AG04449 (cell line): ENCODE results near the gene ABHD11.
A peak's percentile ranks its signal among the peaks of the same experiment; 100 is the strongest.
"Not testable (repeated sequence)": the region's sequence is repeated elsewhere in the genome, so short reads cannot be mapped to it uniquely, and the experiment has no call there.

ENCODE experiments used
- CTCF ChIA-PET: fragments of 350-600 bp; formaldehyde crosslinking; extraction: SDS; loops from one replicate; lab custom pipeline; 2021; ENCODE audit warnings: antibody characterized with exemption; lab: Yijun Ruan, JAX
- POLR2A ChIA-PET: fragments of 400-600, 350-600 bp; formaldehyde crosslinking; extraction: SDS; loops from one replicate; lab custom pipeline; 2020; ENCODE audit warnings: antibody characterized with exemption, inconsistent platforms; lab: Yijun Ruan, JAX
- DNase-seq: peaks from one replicate; pipeline ENCODE4 v3.0.0-alpha.2; 2010; ENCODE audit warnings: low read depth, low spot score
- H3K4me3 ChIP-seq: 2 replicates; pipeline ENCODE4 v1.5.1; 2011; ENCODE audit warnings: low read depth, mild to moderate bottlenecking, control low read depth, low read length
- TF ChIP-seq, protein P1 (sequence below): IDR thresholded peaks from one replicate; pipeline ENCODE4 v1.5.1; 2011; ENCODE audit warnings: mild to moderate bottlenecking, moderate library complexity, low read length, control low read depth, inconsistent platforms; ENCODE audit not compliant: insufficient read depth; ENCODE audit errors: missing control alignments

The ABHD11 gene

DNA sequence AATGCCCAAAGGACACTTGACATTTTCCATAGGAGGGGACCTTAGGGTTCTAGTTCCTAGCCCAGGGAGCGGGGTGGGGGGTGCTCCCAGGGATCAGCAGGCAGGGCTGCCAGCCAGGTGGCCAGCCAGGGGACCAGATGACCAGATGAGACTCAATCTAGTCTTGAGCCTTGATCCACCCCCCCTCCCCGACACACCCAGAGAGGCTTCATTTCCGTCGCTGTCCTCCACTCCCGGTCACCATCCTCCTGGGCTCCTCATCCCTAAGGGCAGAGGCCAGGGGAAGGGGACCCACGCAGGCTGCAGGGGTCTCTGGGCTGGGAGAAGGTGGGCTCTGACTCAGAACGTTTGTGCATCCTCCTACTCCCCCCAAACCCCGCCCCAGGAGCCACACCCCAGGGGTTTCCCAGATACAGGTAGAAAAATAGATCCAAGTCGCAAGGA, 20.1 kb downstream of the ABHD11 start:
- H3K4me3 ChIP-seq, result peak overlapping the region; percentile 75
- TF ChIP-seq, protein P1, sequence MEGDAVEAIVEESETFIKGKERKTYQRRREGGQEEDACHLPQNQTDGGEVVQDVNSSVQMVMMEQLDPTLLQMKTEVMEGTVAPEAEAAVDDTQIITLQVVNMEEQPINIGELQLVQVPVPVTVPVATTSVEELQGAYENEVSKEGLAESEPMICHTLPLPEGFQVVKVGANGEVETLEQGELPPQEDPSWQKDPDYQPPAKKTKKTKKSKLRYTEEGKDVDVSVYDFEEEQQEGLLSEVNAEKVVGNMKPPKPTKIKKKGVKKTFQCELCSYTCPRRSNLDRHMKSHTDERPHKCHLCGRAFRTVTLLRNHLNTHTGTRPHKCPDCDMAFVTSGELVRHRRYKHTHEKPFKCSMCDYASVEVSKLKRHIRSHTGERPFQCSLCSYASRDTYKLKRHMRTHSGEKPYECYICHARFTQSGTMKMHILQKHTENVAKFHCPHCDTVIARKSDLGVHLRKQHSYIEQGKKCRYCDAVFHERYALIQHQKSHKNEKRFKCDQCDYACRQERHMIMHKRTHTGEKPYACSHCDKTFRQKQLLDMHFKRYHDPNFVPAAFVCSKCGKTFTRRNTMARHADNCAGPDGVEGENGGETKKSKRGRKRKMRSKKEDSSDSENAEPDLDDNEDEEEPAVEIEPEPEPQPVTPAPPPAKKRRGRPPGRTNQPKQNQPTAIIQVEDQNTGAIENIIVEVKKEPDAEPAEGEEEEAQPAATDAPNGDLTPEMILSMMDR, result no peak
- no peak for DNase-seq
- ChIA-PET CTCF (interaction anchor here (1.0 to 2.3 kb wide), 3 partner anchors 50 to 111 kb away, joined by 3 to 19 read pairs (median 5); no protein-coding TSS in a partner anchor), POLR2A (interaction anchor here (1.0 to 4.3 kb wide), 3 partner anchors 13 to 142 kb away, joined by 3 to 47 read pairs (median 8); no protein-coding TSS in a partner anchor)

DNA sequence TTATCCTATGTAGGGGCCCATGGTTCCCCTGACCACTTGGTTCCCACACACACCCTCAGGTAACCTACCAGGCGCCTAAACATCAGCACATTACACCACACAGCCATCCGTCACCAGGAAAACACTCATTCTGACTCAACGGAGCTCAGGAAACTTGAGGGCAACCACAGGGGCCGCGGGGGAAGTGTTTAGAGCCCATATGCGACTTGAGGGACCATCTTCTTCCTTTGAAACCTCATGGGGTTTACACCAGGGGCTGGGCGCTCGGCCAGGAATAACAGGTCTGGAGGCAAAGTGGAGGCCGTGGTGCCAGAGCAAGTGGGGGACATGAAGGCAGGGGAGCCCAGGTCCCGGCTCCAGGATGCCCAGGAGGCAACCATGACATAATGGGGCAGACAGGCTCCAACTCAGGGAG, 20.6 kb downstream of the ABHD11 start:
- peak; percentile 65 for DNase-seq
- CTCF ChIA-PET, result interaction anchor here (1.0 to 2.3 kb wide), 4 partner anchors 16 to 111 kb away, joined by 3 to 19 read pairs (median 4); no protein-coding TSS in a partner anchor
- POLR2A ChIA-PET, result interaction anchor here (1.0 to 4.3 kb wide), 3 partner anchors 12 to 141 kb away, joined by 3 to 47 read pairs (median 8); no protein-coding TSS in a partner anchor
- peak overlapping the region; percentile 75 for H3K4me3 ChIP-seq
- TF ChIP-seq, protein P1, result no peak

DNA sequence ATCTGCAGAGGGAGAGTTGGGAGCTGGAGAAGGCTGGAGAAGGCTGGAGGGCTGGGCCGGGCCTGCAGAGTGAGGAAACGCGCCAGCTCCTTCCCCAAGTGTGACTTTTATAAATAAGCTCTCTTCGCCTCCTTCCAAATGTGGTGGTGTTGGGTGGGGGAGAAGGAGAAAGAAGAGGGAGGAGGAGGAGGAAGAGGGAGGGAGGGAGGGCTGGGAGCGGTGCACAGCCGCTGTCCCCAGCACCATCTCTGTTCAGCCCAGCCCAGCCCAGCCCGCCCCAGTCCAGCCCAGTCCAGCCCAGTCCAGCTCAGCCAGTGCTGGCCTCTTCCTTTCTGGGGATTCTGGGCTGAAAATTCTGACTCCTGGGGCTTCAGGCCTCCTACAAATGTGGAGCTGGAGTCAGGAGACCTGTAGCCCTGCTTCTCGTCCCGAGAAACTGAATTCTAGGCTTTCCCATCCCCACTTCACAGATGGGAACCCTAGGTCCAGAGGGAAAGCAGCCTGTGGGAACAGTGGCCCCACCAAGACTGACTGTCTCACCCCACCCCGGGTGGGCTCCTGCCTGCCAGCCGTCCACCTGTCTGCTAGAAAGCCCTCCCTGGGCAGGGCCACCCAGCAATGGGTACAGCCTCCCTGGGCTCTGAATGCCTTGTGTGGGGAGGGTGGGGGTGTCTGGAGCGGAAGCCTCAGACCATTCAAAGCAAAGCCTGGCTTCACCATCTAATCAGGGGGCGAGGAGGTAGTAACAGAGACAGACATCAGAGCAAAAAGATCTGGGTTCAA, 21.4 kb downstream of the ABHD11 start:
- DNase-seq, result no peak
- TF ChIP-seq, protein P1, result no peak
- H3K4me3 ChIP-seq, result peak overlapping the region; percentile 75
- ChIA-PET CTCF (interaction anchor here (0.7 to 3.4 kb wide), 9 partner anchors 9 to 138 kb away, joined by 3 to 26 read pairs (median 5); partner anchors contain the start of gene VPS37D), POLR2A (interaction anchor here (1.0 to 4.3 kb wide), 4 partner anchors 12 to 141 kb away, joined by 3 to 47 read pairs (median 7); no protein-coding TSS in a partner anchor)

DNA sequence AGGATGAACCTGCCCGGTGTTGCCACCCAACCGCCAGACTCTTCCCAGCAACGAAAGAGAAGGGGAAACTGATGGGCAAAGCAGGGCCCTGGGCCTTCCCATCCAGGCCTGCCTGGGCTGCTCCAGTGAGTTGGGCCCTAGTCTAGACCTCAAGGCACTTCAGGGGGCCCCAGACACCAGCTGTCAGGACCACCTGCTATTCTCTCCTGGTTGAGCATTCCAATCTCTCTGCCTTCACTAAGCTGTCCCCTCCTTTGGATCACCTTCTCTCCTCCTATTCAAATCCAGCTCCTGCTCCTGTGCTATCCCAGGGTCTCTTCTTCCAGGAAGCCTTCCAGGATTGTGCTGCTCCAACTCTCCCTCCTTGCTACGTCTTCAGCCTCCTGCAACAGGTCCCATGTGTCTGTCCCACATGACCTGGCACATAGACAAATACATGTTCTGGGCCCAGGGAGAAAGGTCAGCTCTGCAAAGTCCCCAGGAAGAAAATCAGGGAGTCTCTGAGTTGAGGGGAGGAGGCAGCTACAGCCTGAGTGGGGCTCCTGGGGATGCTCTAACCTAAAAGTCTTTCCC, 22.2 kb downstream of the ABHD11 start:
- TF ChIP-seq, protein P1, result no peak

DNA sequence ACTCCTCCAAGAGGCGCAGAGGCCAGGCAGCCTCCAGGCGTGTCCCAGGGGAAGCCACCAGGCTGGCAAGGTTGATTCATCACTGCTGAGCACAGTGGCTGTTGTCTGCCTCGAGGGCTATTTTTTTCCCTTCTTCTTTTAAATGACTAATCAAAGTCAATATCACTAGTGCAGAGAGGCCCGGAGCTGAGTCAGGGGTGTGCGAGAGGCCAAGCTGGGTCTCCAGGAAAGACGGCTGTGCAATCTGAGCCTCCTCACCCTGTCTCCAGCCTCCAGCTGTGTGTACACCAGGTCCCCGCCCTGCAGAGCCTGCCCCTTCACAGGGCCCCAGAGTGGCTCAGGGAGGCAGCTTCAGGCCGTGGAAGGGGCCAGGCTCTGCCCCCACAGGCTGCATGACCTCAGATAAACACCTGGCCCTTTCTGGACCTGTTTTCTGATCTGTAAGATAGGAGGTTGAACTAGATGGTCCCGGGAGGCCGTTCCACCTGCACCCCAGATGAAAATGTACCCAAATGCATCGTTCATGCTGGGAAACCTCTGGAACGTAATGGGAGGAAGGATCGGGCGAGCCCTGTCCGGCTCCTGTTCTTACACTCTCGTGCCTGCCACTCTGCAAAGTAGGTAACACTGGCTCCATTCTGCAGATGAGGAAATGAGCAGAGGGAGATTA, 22.8 kb downstream of the ABHD11 start:
- TF ChIP-seq, protein P1, result no peak
- peak; percentile 82 for DNase-seq
- CTCF ChIA-PET, result interaction anchor here (1.2 to 5.4 kb wide), 7 partner anchors 9 to 109 kb away, joined by 3 to 26 read pairs (median 8); partner anchors contain the start of gene VPS37D
- H3K4me3 ChIP-seq, result peak overlapping the region; percentile 20
- POLR2A ChIA-PET, result interaction anchor here (0.8 to 4.3 kb wide), 4 partner anchors 10 to 135 kb away, joined by 3 to 47 read pairs (median 4); no protein-coding TSS in a partner anchor

More for the DNA sequence above, 22.2 kb downstream of the ABHD11 start:
- POLR2A ChIA-PET, result interaction anchor here (0.8 to 4.3 kb wide), 4 partner anchors 11 to 134 kb away, joined by 3 to 47 read pairs (median 4); no protein-coding TSS in a partner anchor
- no peak overlapping the region for H3K4me3 ChIP-seq
- CTCF ChIA-PET, result interaction anchor here (0.7 to 5.4 kb wide), 9 partner anchors 10 to 139 kb away, joined by 3 to 26 read pairs (median 8); partner anchors contain the start of gene VPS37D
- DNase-seq, result no peak

DNA sequence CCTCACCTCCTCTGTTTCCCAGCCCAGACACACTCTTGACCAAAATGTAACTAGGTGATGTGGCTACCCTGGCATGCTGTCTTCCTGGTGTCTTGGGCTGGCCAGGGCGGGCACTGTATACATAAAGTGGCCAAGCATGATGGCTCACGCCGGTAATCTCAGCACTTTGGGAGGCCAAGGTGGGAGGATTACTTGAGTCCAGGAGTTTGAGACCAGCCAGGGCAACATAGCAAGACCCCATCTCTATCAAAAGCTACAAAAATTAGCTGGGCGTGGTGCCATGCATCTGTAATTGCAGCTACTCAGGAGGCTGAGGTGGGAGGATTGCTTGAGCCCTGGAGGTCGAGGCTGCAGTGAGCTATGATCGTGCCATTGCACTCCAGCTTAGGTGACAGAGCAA, 25.3 kb downstream of the ABHD11 start:
- CTCF ChIA-PET, result interaction anchor here (0.8 to 5.4 kb wide), 2 partner anchors 46 to 106 kb away, joined by 3 to 24 read pairs; partner anchors contain the start of gene VPS37D
- DNase-seq, H3K4me3 ChIP-seq, POLR2A ChIA-PET: not testable (repeated sequence)
